HG02759 (cell line): ENCODE measurements around the gene RAB40A.
"Not testable (repeated sequence)": the region's sequence is repeated elsewhere in the genome, so short reads cannot be mapped to it uniquely, and the experiment has no call there.

Experiments
- ATAC-seq: cut with Tn5 transposase; IDR thresholded peaks from one replicate; pipeline ENCODE4 v1.9.1; 2021; ENCODE audit warnings: mild to moderate bottlenecking, moderate library complexity; ENCODE audit not compliant: unreplicated experiment

RAB40A gene

DNA sequence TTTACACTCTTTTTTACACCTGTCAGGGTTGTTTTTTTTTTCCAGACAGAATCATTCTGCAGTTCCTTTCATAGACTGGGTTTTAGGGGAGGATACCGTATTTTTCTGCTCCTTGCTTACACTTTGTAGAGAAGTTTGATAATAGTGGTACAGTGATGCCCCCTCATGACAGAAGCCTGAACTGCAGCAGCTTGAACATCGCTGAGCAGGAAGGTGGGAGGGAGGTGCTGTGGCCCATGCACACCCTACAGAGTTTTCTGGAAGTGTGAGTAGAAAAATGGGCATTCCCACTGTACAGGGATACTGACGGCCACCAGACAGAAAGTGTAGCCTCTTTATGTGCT is 54.5 kb downstream of the RAB40A start:
- peak; percentile 95 for ATAC-seq

- peak; percentile 73 for ATAC-seq
Observed at GRCh38 chrX:103464072-103464773, 55.1 kb downstream of the RAB40A start.

- no peak for ATAC-seq
Observed at GRCh38 chrX:103461156-103461555, 58.1 kb downstream of the RAB40A start.

DNA sequence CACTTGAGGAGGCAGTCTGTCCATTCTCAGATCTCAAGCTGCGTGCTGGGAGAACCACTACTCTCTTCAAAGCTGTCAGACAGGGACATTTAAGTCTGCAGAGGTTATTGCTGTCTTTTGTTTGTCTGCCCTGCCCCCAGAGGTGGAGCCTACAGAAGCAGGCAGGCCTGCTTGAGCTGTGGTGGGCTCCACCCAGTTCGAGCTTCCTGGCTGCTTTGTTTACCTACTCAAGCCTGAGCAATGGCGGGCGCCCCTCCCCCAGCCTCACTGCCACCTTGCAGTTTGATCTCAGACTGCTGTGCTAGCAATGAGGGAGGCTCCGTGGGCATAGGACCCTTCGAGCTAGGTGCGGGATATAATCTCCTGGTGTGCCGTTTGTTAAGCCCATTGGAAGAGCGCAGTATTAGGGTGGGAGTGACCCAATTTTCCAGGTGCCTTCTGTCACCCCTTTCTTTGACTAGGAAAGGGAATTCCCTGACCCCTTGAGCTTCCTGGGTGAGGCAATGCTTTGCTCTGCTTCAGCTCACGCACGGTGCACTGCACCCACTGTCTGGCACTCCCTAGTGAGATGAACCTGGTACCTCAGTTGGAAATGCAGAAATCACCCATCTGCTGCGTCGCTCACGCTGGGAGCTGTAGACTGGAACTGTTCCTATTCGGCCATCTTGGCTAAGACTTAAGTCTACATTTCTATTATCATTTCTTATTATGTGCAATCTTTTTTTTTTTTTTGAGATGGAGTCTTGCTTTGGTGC is 59.1 kb downstream of the RAB40A start:
- ATAC-seq: not testable (repeated sequence)

DNA sequence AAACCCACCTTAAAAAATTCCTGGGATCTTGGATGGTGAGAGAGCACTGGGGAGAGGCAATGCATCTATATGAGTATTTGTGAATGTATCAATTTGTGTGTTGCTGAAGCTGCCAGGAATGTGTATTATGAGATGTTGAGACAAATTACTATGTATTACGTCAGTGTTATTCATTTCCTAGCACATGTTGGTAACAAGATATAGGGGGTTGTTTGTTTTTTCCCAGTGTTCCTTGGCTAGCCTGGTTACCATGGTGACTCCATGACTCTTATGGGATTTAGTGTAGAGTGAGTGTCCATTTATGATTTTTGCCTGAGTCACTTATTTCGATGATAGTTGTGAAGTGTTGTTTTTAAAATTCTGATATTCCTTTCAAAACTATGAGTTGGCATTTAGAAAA is 65.6 kb downstream of the RAB40A start:
- no peak for ATAC-seq
